NCI-H2107 treated with DMSO at 0.1 percent for 48 hours (cell line): Measurements from ENCODE around the gene SPRYD3.
"Not testable (repeated sequence)": the region's sequence is repeated elsewhere in the genome, so short reads cannot be mapped to it uniquely, and the experiment has no call there.

ENCODE experiments used
- DNase-seq: peaks from one replicate; lab custom pipeline; 2025; ENCODE audit not compliant: unreplicated experiment; lab: John Stamatoyannopoulos, UW

The SPRYD3 gene, protein sequence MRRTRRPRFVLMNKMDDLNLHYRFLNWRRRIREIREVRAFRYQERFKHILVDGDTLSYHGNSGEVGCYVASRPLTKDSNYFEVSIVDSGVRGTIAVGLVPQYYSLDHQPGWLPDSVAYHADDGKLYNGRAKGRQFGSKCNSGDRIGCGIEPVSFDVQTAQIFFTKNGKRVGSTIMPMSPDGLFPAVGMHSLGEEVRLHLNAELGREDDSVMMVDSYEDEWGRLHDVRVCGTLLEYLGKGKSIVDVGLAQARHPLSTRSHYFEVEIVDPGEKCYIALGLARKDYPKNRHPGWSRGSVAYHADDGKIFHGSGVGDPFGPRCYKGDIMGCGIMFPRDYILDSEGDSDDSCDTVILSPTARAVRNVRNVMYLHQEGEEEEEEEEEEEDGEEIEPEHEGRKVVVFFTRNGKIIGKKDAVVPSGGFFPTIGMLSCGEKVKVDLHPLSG

DNA sequence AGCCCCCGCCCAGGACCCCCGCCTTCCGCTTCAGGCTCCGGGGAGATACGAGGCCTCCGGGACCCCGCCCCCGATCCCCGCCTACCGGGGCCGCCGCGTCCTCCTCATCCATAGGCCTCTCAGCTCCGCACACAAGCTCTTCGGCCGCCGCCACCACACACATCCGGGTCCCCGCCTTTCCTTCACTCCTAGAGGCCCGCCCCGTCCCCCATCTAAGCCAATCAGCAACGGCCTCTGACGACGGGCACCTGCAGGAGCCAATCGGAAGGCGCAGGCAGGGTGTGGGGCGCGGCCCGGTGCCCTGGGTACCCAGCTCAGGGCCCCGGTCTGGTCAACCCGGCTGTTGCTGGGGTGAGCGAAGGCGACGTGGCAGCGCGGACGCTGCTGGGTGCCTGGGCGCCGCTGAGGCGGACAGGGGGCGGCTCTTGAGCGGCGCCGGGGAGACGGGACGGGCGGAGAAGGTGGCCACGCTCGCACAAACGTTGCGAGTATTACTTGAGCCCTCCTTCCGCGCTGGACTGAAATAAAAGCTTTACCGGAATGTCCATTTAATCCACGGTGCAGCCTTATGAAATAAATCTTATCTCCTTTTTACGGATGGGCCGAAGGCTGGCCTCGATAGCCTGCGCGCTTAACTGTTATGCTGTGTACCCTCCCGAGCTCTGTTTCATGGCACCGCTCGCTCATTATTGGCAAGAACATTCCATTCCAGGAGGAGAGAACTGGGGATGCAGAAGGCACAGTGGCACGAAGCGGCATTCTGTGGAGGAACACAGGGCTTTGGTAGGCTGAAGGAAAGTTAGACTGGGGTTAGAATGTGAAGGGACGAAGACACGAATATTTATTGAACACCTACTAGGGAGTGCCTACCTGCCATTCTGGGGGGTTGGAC is at the start of gene SPRYD3:
Gene SPRYD3 (minus strand): TSS at position 165 of the 892 bp plus-strand sequence. CDS start 57 bp downstream, at position 108.
- peak; percentile 90 for DNase-seq

DNA sequence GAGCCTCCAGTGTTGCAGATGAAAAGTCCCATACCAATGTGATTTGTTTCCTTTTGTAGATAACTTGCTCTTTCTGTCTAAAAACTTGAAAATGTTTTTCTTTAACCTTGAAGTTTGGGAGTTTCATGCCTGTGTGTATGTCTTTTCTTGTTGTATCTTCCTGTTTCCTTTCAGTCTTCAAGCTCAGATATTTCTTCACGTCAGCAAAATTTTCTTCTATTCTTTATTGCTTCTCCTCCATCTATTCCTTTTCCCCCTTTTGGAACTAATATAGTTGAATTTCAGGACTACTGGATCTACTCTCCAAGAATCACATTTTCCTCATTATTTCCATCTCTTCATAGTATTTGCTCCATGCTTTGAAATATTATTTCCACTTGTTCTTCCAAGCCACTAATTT is 48.0 kb upstream of the SPRYD3 start:
- no peak for DNase-seq

DNA sequence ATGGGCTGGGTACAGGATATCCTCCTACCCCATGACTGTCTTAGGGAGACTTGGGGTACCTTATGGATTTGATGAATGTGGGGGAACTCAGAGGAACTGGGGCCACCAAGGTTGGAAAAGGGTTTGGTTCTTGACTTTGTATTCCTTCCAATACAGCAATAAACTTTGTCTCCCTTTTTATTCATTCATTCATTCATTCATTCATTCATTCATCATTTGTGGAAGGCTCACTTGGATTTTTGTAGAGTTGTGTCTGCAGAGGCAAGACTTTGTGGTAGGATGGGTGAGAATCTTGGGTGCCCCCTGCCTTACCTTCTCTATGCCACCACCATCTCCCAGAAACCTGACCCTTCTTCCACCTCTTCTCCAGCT is 45.1 kb upstream of the SPRYD3 start:
- DNase-seq, result no peak

DNA sequence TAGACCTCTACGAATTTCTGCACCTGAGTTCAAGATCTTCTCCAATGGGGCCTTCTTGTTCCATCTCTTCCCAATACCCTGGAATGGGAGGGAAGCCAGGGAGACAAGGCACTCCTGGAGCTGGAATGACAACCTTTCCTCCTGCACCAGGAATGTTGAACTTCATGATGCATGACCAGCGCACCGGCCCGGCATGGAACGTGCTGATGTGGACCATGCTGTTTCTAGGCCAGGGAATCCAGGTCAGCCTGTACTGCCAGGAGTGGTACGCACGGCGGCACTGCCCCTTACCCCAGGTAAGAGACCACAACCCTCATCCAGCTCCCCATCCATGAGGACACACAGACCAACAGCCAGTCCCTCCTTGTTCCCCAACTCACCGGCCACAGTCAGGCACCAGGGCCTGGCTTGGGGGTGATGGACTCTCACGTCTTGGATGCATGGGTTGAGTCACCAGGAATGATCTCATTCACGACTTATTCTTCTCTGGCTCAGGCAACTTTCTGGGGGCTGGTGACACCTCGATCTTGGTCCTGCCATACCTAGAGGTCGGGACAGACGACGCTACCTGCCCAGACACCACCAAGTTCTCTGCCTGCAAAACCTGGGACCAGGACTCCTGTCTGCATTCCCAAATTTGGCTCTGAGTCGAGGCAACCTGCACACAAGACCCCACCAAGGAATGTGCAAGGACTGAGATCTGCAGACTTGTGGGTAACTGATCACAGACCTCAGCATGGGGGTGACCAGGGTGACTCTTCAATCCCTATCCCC is 44.6 kb upstream of the SPRYD3 start:
- DNase-seq, result no peak

DNA sequence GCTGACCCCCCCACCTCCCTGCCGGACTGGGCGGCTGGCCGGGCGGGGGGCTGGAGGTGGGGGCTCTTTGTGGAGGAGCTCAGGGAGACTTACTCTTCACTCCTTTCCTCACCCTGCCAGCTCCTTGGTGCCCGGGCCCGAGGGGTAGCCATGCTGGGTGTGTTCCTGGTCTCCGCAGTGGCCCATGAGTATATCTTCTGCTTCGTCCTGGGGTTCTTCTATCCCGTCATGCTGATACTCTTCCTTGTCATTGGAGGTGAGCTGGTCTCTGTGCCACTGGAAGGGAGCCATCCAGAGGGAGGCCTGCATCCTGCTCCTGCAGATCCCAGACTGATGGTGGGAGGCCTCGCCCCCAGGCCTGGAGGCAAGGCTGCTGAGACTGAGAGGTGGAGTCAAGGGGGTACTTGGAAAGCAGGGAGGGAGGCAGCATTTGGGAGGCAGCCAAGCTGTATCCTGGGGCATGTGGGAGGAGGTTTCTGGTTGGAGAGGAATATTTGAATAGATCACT is 43.8 kb upstream of the SPRYD3 start:
- DNase-seq, result no peak

DNA sequence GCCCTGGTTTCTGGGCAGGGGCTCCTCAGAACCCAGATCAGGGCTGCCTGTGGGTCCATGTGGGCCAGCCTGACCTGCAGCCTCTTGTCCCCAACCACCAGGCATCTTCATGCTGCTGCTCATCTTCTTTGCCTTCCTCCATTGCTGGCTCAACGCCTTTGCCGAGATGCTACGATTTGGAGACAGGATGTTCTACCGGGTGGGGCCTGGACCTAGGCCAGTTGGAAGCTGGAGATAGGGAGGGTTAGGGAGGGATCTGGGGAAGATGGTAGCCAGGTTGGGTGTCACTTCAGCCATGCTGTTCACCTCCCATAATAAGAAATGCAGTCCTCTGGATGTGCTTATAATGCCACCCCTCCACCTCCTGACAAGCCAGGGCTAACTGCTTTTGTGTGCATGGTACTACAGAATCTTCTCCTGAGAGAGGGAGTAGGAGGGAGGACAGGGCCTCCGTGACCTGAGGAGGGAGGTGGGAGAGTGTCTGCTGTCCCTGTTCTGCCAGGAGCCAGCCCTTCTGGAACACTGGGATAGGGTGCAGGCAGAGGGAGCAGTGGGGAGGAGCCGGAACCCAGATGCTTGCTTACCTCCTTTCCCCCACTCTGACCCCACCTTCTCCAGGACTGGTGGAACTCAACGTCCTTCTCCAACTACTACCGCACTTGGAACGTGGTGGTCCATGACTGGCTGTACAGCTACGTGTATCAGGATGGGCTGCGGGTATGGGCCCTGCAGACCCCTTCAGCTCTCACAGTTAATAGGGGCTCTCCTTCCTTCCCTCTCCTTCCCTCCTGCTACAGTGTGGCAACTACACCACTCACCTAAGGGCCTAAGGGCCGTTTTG is 41.7 kb upstream of the SPRYD3 start:
- no peak for DNase-seq

DNA sequence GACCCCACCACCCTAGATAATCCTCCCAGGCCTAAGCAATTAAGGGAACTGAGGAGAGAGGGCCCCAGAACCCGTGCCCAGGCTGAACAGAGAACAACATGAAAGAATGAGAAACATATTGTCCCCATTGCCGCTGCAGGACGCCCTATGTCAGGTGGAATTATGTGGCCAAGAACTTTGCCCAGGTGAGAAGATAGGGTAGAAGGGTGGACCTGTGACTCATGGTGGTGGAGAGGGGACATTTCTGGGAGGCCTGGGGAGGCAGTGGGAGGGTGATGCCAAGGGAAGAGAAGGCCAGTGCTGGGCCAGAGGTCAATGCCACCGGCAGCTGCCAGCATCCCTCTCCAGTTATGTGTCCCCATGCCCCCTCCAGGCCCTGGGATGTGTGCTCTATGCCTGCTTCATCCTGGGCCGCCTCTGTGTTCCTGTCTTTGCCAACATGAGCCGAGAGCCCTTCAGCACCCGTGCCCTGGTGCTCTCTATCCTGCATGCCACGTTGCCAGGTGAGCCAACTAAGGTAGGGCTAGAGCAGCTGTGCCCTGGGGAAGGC is 39.6 kb upstream of the SPRYD3 start:
- no peak for DNase-seq

DNA sequence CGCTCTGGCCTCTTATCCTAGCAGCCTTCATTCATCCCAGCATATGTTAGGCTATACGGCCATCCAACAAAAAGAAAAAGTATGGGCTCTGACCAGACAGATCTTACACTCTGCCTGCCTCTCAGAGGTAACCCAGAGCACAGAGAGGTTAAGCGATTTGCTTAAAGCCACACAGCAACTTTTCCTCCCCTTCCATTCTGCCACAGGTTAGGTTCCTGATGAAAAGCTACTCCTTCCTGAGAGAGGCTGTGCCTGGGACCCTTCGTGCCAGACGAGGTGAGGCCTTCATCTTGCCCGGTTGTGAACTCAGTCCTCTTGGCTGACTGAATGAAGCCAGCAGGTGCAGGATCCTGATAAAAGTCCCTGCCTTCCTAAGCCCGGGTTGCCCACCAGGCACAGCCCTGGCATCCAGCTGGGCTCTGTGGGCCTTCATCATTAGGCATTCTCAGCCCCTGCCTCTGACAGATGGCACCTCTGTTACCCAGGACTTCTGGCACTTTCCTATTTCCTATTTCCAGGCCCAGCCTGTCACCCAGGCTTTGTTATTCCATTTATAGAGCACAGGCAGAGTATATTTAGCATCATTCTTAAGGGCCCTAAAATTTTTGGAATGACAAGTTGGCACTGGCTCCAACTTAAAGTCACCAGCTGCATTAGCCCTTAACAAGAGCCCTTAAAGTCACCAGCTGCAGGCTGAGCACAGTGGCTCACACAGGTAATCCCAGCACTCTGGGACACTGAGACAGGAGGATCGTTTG is 36.9 kb upstream of the SPRYD3 start:
- no peak for DNase-seq

DNA sequence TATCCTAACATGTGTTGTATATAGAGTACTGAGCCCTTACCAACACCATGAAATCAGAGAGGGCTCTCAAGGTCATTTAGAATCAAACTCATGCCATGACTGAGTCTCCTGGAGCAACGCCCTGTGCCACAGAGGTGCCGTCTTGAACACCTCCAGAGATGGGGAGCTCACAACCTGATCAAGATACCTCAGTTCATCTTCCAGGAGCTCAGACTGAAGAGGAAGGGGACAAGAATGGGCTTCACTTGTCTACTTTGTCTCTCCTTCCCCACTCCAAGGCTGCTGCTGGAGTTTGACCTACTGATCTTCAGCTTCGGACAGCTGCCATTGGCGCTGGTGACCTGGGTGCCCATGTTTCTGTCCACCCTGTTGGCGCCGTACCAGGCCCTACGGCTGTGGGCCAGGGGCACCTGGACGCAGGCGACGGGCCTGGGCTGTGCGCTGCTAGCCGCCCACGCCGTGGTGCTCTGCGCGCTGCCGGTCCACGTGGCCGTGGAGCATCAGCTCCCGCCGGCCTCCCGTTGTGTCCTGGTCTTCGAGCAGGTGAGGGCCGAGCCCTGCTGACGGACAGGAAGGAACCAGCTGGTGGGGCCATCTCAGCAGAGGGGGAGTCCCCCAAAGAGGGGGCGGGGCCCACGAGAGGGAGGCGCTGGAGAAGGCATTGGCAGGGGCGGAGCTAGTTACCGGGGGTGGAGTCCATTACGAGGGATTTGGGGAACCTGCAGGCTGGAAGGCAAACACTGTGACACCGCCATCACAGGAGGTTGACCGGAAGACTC is 36.1 kb upstream of the SPRYD3 start:
- DNase-seq, result no peak

DNA sequence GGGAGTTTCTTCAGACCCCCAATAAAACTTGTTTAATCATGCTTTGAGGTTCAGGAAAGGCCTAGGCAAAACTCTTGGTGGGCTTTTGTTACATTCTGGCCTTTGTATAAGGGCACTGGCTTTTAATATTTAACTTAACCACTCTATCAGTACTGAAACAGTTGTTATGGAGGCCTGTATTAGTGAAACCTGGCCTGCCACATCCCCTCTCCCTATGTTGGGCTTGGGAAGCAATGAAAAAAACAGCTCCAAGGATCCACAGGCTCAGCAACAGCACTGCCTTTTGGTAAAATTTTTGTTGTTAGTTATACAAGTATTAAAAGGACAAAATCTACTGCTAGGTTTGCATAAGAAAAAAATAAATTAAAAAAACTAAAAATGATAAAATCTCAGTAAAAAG is 34.8 kb upstream of the SPRYD3 start:
- no peak for DNase-seq

DNA sequence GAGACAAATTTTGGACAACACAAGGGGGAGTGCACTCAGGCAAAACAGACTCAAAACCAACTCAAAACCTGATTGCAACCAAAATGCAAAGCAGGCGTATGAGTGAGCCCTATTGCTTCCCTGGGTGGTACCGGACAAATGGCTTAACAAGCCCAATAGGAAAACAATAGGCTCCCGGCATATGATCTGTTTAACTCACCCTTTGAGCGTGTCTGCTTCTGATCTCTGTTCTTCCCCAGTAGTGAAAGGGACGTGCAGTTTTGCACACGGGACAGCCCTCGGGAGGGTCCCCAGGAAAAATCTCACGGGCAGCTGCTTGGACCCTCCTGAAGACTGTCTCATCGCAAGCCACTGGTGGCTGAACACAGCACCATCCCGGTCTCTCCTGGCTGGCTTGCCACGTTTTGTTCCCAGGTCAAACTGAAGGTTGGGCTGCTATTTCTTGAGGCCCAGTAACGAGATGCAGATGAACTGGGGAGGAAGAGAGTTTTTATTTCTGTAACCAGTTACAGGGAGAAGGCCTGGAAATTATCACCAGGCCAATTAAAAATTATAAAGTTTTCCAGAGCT is 34.0 kb upstream of the SPRYD3 start:
- no peak for DNase-seq

DNA sequence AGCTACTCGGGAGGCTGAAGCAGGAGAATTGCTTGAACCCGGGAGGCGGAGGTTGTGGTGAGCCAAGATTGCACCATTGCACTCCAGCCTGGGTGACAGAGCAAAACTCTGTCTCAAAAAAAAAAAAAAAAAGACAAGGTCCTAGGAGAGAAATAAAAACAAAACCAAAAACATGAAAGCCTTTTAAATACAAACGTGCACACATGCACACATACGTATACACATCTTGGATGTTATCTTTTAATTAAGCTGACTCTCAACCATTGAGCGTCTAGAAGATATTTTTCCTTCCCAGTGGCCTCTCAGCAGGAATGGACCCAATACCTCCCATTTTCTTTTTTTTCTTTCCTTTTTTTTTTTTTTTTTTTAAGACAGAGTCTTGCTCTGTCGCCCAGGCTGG is 33.2 kb upstream of the SPRYD3 start:
- not testable (repeated sequence) for DNase-seq

DNA sequence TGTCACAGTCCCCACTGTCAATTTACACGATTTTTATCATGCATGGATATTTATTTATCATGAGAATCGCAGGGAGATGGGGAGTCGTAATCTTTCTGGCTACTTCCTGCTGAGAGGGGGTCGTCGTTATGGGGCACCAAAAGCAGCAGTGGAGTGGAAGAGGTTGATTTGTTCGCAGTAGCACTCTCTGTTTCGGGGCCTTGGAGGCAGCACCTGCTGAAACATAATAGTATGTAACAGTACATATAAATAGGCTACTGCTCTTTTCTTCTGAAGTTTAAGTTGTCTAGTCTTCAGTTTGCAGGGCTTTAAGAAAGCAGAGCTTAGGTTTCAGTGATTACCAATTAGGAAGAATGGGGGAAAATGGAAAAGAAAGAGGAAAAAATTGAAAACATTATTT is 27.9 kb upstream of the SPRYD3 start:
- no peak for DNase-seq

DNA sequence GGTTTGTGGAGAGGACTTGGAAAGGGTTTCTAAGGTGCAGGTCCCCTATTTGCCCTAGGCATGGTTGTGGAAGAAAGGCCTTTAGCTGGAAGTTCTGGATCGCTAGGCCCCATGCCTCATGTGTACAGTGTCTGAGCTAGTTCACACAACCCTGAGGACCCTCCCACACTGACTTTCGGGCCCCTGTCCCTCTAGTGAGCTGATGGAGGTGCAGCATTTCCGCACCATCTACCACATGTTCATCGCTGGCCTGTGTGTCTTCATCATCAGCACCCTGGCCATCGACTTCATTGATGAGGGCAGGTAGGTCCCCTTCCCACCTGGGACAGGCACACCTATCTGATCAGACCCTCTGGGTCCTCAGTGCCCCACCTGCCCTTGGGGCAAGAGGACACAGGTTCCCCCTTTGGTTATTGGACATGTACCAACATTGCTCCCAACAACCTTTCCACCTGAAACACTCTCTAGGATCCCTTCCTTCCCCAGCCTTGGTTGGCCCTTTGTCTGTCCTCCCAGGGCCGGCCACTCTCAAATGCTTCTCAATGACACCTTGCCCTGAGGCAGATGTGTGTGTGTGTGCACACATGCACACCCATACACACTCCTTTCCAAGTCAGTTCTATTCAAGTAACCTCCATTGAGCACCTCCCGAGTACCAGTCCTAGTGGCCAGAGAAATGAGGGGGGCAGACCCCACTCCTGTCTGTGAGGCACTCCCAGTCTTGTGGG is 26.7 kb upstream of the SPRYD3 start:
- no peak for DNase-seq

DNA sequence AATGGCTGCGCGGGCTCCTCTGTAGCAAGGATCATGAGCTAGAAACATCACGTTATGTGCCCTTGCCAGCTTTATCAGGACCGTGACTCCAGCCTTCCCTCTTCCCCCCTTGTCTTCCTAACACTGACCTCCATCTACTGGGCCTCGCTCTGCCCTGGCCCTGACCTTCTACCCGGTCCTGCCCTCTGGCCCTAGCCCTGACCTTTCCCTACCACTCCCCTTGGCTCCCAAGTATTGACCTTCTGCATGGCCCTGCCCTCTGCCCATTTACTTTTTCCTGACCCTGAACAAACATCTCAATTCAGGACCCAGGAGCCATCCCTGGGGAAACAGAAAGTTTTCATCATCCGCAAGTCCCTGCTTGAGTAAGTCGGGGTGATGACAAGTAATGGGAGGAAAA is 26.1 kb upstream of the SPRYD3 start:
- DNase-seq, result no peak

DNA sequence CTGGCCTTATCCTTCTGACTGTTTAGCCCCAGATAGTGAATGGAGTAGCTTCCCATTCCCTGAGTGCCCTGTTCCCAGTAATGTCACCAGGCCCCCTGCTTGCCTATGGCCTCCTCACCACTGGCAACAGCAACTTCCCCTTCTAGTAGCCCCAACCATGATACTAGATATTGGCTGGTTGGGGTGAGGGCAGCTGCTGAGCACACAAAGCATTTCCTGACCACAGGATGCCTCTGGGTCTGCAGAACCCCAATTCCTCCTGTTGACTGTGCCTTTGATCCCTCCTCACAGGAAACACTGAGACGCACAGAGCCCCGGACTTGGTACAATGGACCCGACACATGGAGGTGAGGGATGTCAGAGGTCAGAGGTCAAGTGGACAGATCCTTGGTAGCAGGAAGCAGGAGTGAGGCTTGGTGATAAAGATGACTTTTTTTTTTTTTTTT is 24.7 kb upstream of the SPRYD3 start:
- no peak for DNase-seq
